WTC11 (cell line): ENCODE data around the gene KRT34.
"Not testable (repeated sequence)": the region's sequence is repeated elsewhere in the genome, so short reads cannot be mapped to it uniquely, and the experiment has no call there.

Experiments
- HMGXB4 ChIP-seq: sonication (generic); formaldehyde crosslinking; IDR thresholded peaks from 2 replicates; pipeline ENCODE4 v1.8.1; 2023; ENCODE audit warnings: mild to moderate bottlenecking, moderate library complexity, missing genetic modification reagents
- IRF1 ChIP-seq: sonication (generic); formaldehyde crosslinking; IDR thresholded peaks from 2 replicates; pipeline ENCODE4 v1.8.0; 2023; ENCODE audit warnings: missing genetic modification reagents
- MYBL2 ChIP-seq: sonication (generic); formaldehyde crosslinking; IDR thresholded peaks from 2 replicates; pipeline ENCODE4 v1.8.1; 2023; ENCODE audit warnings: mild to moderate bottlenecking, moderate library complexity, missing genetic modification reagents
- NR3C1 ChIP-seq: sonication (generic); formaldehyde crosslinking; conservative IDR thresholded peaks from 2 replicates; pipeline ENCODE4 v1.8.1; 2023; ENCODE audit warnings: low read depth, mild to moderate bottlenecking, missing genetic modification reagents
- SMAD4 ChIP-seq: sonication (generic); formaldehyde crosslinking; IDR thresholded peaks from 2 replicates; pipeline ENCODE4 v1.8.0; 2022; ENCODE audit warnings: mild to moderate bottlenecking, missing genetic modification reagents
- SP1 ChIP-seq: sonication (generic); formaldehyde crosslinking; conservative IDR thresholded peaks from 2 replicates; pipeline ENCODE4 v1.8.1; 2022; ENCODE audit warnings: missing genetic modification reagents
- USF2 ChIP-seq: sonication (generic); formaldehyde crosslinking; IDR thresholded peaks from 2 replicates; pipeline ENCODE4 v1.8.1; 2023; ENCODE audit warnings: mild to moderate bottlenecking, missing genetic modification reagents, moderate library complexity
- TF ChIP-seq, protein P1 (sequence below): fragments of 200-600 bp; IDR thresholded peaks from 2 replicates; pipeline ENCODE4 v1.8.0; 2022; ENCODE audit warnings: antibody characterized with exemption
- TF ChIP-seq, protein P2 (sequence below): sonication (generic); formaldehyde crosslinking; IDR thresholded peaks from 2 replicates; pipeline ENCODE4 v1.8.1; 2023; ENCODE audit warnings: mild to moderate bottlenecking, missing genetic modification reagents, moderate library complexity
- TF ChIP-seq, protein P3 (sequence below): sonication (generic); formaldehyde crosslinking; IDR thresholded peaks from 2 replicates; pipeline ENCODE4 v1.8.1; 2022; ENCODE audit warnings: mild to moderate bottlenecking, missing genetic modification reagents, moderate library complexity, borderline replicate concordance

DNA sequence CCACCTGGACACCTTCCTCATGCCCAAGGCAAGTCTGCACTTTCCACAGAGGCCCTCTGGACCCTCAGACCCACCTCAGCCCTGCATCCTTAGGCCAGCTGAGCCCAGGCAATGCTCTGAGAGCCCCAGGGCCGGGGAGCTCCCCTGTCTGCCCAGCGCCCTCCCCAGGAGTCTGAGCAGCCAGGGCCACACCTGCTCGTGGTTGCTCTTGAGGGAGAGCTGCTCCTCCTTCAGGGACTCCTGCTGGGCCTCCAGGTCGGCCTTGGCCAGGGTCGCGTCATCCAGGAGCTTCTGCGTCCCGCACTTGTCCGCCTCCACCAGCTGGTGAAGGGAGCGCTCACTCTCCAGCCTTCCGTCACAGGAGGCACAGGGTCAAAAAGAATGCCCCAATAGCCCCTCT lies 40.5 kb upstream of the KRT34 start:
- not testable (repeated sequence) for TF ChIP-seq NR3C1 (CRISPR knock-in tag); MYBL2 (CRISPR knock-in tag); SP1 (CRISPR knock-in tag); SMAD4 (CRISPR knock-in tag); USF2; HMGXB4; IRF1 (CRISPR knock-in tag)
- TF ChIP-seq, protein P1, sequence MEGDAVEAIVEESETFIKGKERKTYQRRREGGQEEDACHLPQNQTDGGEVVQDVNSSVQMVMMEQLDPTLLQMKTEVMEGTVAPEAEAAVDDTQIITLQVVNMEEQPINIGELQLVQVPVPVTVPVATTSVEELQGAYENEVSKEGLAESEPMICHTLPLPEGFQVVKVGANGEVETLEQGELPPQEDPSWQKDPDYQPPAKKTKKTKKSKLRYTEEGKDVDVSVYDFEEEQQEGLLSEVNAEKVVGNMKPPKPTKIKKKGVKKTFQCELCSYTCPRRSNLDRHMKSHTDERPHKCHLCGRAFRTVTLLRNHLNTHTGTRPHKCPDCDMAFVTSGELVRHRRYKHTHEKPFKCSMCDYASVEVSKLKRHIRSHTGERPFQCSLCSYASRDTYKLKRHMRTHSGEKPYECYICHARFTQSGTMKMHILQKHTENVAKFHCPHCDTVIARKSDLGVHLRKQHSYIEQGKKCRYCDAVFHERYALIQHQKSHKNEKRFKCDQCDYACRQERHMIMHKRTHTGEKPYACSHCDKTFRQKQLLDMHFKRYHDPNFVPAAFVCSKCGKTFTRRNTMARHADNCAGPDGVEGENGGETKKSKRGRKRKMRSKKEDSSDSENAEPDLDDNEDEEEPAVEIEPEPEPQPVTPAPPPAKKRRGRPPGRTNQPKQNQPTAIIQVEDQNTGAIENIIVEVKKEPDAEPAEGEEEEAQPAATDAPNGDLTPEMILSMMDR = not testable (repeated sequence)
- TF ChIP-seq, protein P2, sequence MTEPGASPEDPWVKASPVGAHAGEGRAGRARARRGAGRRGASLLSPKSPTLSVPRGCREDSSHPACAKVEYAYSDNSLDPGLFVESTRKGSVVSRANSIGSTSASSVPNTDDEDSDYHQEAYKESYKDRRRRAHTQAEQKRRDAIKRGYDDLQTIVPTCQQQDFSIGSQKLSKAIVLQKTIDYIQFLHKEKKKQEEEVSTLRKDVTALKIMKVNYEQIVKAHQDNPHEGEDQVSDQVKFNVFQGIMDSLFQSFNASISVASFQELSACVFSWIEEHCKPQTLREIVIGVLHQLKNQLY = not testable (repeated sequence)
- TF ChIP-seq, protein P3, sequence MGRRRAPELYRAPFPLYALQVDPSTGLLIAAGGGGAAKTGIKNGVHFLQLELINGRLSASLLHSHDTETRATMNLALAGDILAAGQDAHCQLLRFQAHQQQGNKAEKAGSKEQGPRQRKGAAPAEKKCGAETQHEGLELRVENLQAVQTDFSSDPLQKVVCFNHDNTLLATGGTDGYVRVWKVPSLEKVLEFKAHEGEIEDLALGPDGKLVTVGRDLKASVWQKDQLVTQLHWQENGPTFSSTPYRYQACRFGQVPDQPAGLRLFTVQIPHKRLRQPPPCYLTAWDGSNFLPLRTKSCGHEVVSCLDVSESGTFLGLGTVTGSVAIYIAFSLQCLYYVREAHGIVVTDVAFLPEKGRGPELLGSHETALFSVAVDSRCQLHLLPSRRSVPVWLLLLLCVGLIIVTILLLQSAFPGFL (CRISPR knock-in tag) = not testable (repeated sequence)
